Activated CD8-positive, alpha-beta T cell treated with anti-CD3 and anti-CD28 coated beads for 36 hours (primary cell): ENCODE results near the gene ATP2A3. TPM values are rescaled to one million over a fixed set of nuclear protein-coding genes. Genes with fewer than 3 reads are reported as not detected.

ENCODE experiments used
- ATAC-seq: fragments of 200-7000 bp; cut with Tn5 transposase; one replicate; pipeline ENCODE4 v1.10.0; 2021; ENCODE audit warnings: mild to moderate bottlenecking, moderate library complexity
- CTCF ChIA-PET: fragments of 350-600 bp; sonication (Branson Sonifier 250); formaldehyde crosslinking; loops from one replicate; lab custom pipeline; 2021; ENCODE audit warnings: antibody characterized with exemption; lab: Charles Lee
- POLR2A ChIA-PET: fragments of 350-600 bp; sonication (Branson Sonifier 250); formaldehyde crosslinking; loops from one replicate; lab custom pipeline; 2021; ENCODE audit warnings: antibody characterized with exemption; lab: Charles Lee
- DNase-seq: peaks from one replicate; pipeline ENCODE4 v3.0.0-alpha.2; 2020
- H3K27ac Mint-ChIP-seq: one replicate; pipeline ENCODE4 v1.8.0; 2021; ENCODE audit warnings: mild to moderate bottlenecking, mixed read lengths
- H3K27me3 Mint-ChIP-seq: one replicate; pipeline ENCODE4 v1.8.0; 2021; ENCODE audit warnings: mixed read lengths
- H3K36me3 Mint-ChIP-seq: one replicate; pipeline ENCODE4 v1.8.0; 2021; ENCODE audit warnings: low read depth, mixed read lengths
- H3K4me1 Mint-ChIP-seq: one replicate; pipeline ENCODE4 v1.8.0; 2021; ENCODE audit warnings: low read depth, mixed read lengths
- H3K4me3 Mint-ChIP-seq: one replicate; pipeline ENCODE4 v1.8.0; 2021; ENCODE audit warnings: mild to moderate bottlenecking, moderate library complexity, mixed read lengths
- H3K9me3 Mint-ChIP-seq: one replicate; pipeline ENCODE4 v1.8.0; 2021; ENCODE audit warnings: mixed read lengths
- CTCF ChIP-seq: fragments of 200-600 bp; IDR thresholded peaks from one replicate; pipeline ENCODE4 v1.8.0; 2022; ENCODE audit warnings: antibody characterized with exemption, mild to moderate bottlenecking
- intact Hi-C: fragments of 100-400 bp; cut with micrococcal nuclease; formaldehyde crosslinking; loops from one replicate; pipeline ENCODE4 v1.10.0; 2022
- total RNA-seq, 2 experiments: library from RNA; stranded (reverse); gene quantifications; one replicate each; pipeline ENCODE4 v1.2.3, GENCODE V29; 2021

Gene ATP2A3
- total RNA-seq, 2 experiments from 2014 or later, result 113 to 117 TPM

DNA sequence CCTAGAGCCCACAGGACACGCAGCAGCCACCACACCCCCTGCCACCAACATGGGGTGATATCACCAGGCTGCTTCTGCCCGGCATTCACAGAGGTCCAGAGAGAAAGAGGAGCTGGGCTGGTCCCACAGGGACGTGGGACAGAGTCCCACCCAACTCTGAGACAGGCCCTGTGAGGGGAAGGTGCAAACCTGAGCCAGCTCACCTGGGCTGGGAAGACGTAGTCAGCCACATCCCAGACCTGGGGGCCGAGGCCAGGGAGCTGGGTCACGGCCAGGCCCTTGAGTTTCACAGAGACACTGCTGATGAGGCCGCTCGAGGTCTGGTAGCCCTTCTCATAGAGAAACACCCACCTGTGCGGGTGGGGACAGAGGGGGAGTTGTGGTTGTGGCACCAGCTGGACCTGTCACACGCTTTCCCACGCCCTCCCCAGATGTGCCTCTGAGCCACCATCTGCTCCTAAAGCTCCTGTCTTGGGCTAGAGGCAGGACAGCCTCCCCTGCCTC, 59.2 kb downstream of the ATP2A3 start:
- Mint-ChIP-seq H3K27me3 (no peaks in the 10 kb centered on the region), H3K36me3 (no peaks in the 10 kb centered on the region), H3K4me1 (peaks cover 3% of the 10 kb centered on the region), H3K9me3 (no peaks in the 10 kb centered on the region), H3K27ac (no peak overlapping the region), H3K4me3 (no peak overlapping the region)
- TF ChIP-seq CTCF, result no peak
- intact Hi-C loops, result no loop called here
- DNase-seq (no peak), ATAC-seq (no peak)
- CTCF ChIA-PET, result interaction anchor here (1.4 to 4.2 kb wide), 3 partner anchors 9 to 167 kb away, joined by 4 to 19 read pairs (median 6); no protein-coding TSS in a partner anchor
- POLR2A ChIA-PET, result interaction anchor here (0.6 to 1.0 kb wide), 3 partner anchors 9 to 100 kb away, joined by 3 read pairs; no protein-coding TSS in a partner anchor

DNA sequence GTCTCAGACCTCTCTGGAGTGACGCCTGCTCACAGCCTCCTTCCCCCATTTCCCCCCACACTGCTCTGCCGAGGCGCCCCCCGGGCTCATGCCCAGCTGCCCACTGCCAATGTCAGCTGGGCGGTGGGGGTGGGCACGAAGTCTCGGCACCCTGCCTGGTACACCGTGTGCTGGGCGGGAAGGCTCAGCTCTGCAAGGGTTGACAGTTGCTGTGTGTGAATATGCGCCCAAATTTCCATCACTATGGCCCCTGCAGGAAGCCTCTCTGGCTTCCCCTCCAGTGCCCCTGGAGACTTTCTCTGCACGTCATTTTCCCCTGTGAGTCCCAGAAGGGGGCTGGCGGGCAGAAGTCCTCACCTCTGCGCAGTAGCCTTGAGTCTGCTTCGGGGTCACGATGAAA, 59.7 kb downstream of the ATP2A3 start:
- DNase-seq (no peak), ATAC-seq (no peak)
- H3K4me3 Mint-ChIP-seq, result no peak overlapping the region
- H3K27me3 Mint-ChIP-seq, result no peaks in the 10 kb centered on the region
- CTCF ChIA-PET, result interaction anchor here (1.4 to 4.2 kb wide), 3 partner anchors 9 to 166 kb away, joined by 4 to 19 read pairs (median 6); no protein-coding TSS in a partner anchor
- POLR2A ChIA-PET, result interaction anchor here (1.0 to 1.5 kb wide), 2 partner anchors 10 to 12 kb away, joined by 3 to 5 read pairs; partner anchors contain the start of gene P2RX1
- intact Hi-C loops, result no loop called here
- no peaks in the 10 kb centered on the region for H3K9me3 Mint-ChIP-seq
- TF ChIP-seq CTCF, result no peak
- H3K27ac Mint-ChIP-seq, result no peak overlapping the region
- H3K4me1 Mint-ChIP-seq, result peaks cover under 1% of the 10 kb centered on the region
- no peaks in the 10 kb centered on the region for H3K36me3 Mint-ChIP-seq

DNA sequence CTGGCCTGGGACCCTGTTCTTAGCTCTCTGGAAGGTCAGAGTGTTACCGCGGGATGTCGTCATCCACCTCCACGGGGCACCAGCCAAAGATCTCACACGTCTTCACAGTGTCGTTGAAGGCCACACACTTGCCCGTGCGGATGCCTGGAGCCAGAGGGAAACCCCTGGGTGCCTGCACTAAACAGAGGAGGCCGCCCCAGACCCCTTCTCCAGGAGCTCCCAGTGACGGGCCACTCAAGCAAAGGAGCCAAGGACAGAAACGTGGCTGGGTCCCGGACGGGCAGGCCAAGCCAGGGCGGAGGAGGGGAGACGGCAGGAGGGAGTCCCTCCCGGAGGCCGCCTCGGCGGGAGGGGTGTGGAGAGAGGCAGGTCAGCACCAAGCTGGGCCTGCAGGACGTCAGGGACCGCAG, 60.4 kb downstream of the ATP2A3 start:
- no peak for DNase-seq
- no peak overlapping the region for H3K4me3 Mint-ChIP-seq
- no peaks in the 10 kb centered on the region for H3K27me3 Mint-ChIP-seq
- no peaks in the 10 kb centered on the region for H3K36me3 Mint-ChIP-seq
- no peak overlapping the region for H3K27ac Mint-ChIP-seq
- CTCF ChIA-PET, result interaction anchor here (0.8 to 4.2 kb wide), 4 partner anchors 10 to 166 kb away, joined by 3 to 19 read pairs (median 4); no protein-coding TSS in a partner anchor
- no peak for TF ChIP-seq CTCF
- no peak for ATAC-seq
- H3K4me1 Mint-ChIP-seq, result no peaks in the 10 kb centered on the region
- intact Hi-C loops, result no loop called here
- no peaks in the 10 kb centered on the region for H3K9me3 Mint-ChIP-seq
- POLR2A ChIA-PET, result interaction anchor here (1.0 to 1.5 kb wide), 2 partner anchors 10 to 12 kb away, joined by 3 to 5 read pairs; partner anchors contain the start of gene P2RX1

DNA sequence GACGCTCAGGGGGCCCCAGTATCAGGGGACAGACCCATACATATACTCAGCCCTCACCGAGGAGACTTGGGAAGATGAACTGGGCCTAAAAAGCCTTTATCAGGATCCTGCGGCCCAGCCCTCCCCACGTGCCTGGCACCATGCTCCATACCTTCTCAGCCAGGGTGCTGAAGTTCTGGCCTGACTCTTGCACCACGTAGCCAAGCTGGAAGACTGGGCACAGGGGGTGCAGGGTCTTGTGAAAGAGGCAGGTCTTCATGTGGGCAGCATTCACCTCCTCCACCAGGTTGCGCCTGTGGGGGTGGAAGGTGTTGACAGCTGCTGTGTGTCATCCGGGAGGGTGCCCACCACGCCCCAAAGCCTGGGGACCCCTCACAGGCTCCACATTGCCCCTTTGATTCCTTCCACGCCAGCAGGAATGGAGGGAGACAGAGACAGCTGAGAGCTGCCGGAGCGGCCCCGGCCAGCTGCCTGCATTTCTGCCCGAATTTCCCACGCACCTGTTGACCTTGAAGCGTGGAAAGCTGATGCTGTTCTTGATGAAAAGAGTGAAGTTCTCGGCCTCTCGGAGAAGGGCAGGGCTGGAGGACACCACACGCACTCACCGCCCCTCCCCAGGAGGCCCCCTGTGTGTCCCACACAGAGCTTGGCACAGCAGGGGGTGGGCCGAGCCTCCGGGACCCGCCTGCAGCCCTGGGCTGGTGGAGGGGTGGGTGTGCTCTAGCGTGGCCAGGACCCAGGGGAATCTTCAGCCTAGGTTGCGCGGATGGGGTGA, 61.0 kb downstream of the ATP2A3 start:
- Mint-ChIP-seq H3K27me3 (no peaks in the 10 kb centered on the region), H3K27ac (no peak overlapping the region), H3K36me3 (no peaks in the 10 kb centered on the region), H3K4me3 (no peak overlapping the region), H3K4me1 (no peaks in the 10 kb centered on the region), H3K9me3 (no peaks in the 10 kb centered on the region)
- no peak for TF ChIP-seq CTCF
- intact Hi-C loops, result no loop called here
- DNase-seq (no peak), ATAC-seq (no peak)
- ChIA-PET CTCF (interaction anchor here (0.8 to 4.2 kb wide), 3 partner anchors 11 to 101 kb away, joined by 3 to 19 read pairs (median 3); no protein-coding TSS in a partner anchor), POLR2A (interaction anchor here (1.5 kb wide), 1 partner anchor 13 kb away, joined by 5 read pairs; the partner anchor contains the start of gene P2RX1)
